ENCODE results near the gene CTPS1.

GRCh38 chr1:40971966-40972365, 7.5 kb upstream of the CTPS1 start:
- no peak for TF ChIP-seq NR3C1 (CRISPR knock-in tag; conservative IDR thresholded peaks at IDR 0.05; ENCODE audit: low read depth)
- TF ChIP-seq SMAD3 (CRISPR knock-in tag; IDR thresholded peaks at IDR 0.05; ENCODE audit: borderline replicate concordance), result no peak
- no peak for TF ChIP-seq ZNF232 (CRISPR knock-in tag; IDR thresholded peaks at IDR 0.05)
- no peak for TF ChIP-seq CTCF (IDR thresholded peaks at IDR 0.05)
- no peak for TF ChIP-seq ESRRA (CRISPR knock-in tag; IDR thresholded peaks at IDR 0.05; ENCODE audit: borderline replicate concordance)
